ENCODE measurements around the gene ADCY2.

The ADCY2 gene

GRCh38 chr5:7446913-7447312 lies 51.0 kb downstream of the ADCY2 start:
- no peak for DNase-seq

GRCh38 chr5:7453947-7454346 lies 58.0 kb downstream of the ADCY2 start:
- no peak for DNase-seq

- DNase-seq: no peak
Measured at GRCh38 chr5:7456206-7456605, 60.3 kb downstream of the ADCY2 start.

- DNase-seq: no peak
Measured at GRCh38 chr5:7461371-7461770, 65.4 kb downstream of the ADCY2 start.

- no peak for DNase-seq
Measured at GRCh38 chr5:7462758-7463157, 66.8 kb downstream of the ADCY2 start.

- no peak for DNase-seq
Measured at GRCh38 chr5:7464182-7464581, 68.2 kb downstream of the ADCY2 start.

GRCh38 chr5:7467179-7467578 lies 71.2 kb downstream of the ADCY2 start:
- no peak for DNase-seq

- DNase-seq: no peak
Measured at GRCh38 chr5:7468742-7469141, 72.8 kb downstream of the ADCY2 start.

GRCh38 chr5:7471710-7472109 lies 75.8 kb downstream of the ADCY2 start:
- DNase-seq: no peak

- no peak for DNase-seq
Measured at GRCh38 chr5:7473115-7473514, 77.2 kb downstream of the ADCY2 start.

GRCh38 chr5:7473668-7474215 lies 77.8 kb downstream of the ADCY2 start:
- DNase-seq: no peak

- no peak for DNase-seq
Measured at GRCh38 chr5:7474821-7475403, 79.0 kb downstream of the ADCY2 start.

GRCh38 chr5:7478459-7478858 lies 82.5 kb downstream of the ADCY2 start:
- no peak for DNase-seq

- no peak for DNase-seq
Measured at GRCh38 chr5:7488734-7489133, 92.8 kb downstream of the ADCY2 start.

GRCh38 chr5:7492371-7492770 lies 96.4 kb downstream of the ADCY2 start:
- DNase-seq: no peak

- DNase-seq: no peak
Measured at GRCh38 chr5:7493081-7493480, 97.1 kb downstream of the ADCY2 start.

- no peak for DNase-seq
Measured at GRCh38 chr5:7493622-7494021, 97.7 kb downstream of the ADCY2 start.

GRCh38 chr5:7494481-7495130 lies 98.7 kb downstream of the ADCY2 start:
- no peak for DNase-seq

GRCh38 chr5:7495131-7495517 lies 99.2 kb downstream of the ADCY2 start:
- DNase-seq: no peak

- no peak for DNase-seq
Measured at GRCh38 chr5:7500256-7500655, 104.3 kb downstream of the ADCY2 start.

- DNase-seq: no peak
Measured at GRCh38 chr5:7501061-7501460, 105.1 kb downstream of the ADCY2 start.

- DNase-seq: no peak
Measured at GRCh38 chr5:7503564-7503963, 107.6 kb downstream of the ADCY2 start.

- DNase-seq: no peak
Measured at GRCh38 chr5:7515284-7515914, 119.5 kb downstream of the ADCY2 start.

GRCh38 chr5:7516253-7516652 lies 120.3 kb downstream of the ADCY2 start:
- no peak for DNase-seq
